SH-SY5Y (cell line): ENCODE results near the gene USP24.

Experiments used
- GATA2 ChIP-seq: IDR thresholded peaks from 2 replicates; pipeline ENCODE4 v1.6.1; 2011; ENCODE audit warnings: mild to moderate bottlenecking, low read depth, low read length
- GATA3 ChIP-seq: IDR thresholded peaks from 2 replicates; pipeline ENCODE4 v1.6.1; 2011; ENCODE audit warnings: low read depth, mild to moderate bottlenecking, low read length, moderate library complexity

DNA sequence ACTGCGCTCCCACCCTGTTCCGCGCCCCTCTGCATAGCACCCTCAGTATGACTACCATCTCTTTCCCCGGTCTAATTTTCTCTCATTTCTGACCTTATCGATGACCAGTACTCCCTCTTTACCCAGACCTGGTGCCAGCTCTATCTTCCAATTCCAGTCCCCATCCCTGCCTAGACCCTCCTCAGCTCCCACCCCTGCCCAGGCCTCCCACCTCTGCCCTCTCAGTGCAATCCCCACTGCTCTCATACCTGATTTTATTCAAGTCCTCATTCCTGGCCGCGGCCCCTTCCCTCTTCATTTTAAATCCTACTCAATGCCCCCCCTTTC lies 1.3 kb downstream of the USP24 start:
- TF ChIP-seq GATA2 = no peak
- no peak for TF ChIP-seq GATA3
